GM12873 (cell line): ENCODE measurements around the gene CSF2RB.

Source experiments
- CTCF ChIP-seq: IDR thresholded peaks from 2 replicates; pipeline ENCODE4 v1.5.1; 2012; ENCODE audit warnings: low read depth, mild to moderate bottlenecking, moderate library complexity, low read length, control low read depth; ENCODE audit not compliant: insufficient read depth; ENCODE audit errors: missing control alignments

Gene CSF2RB

GRCh38 chr22:36963302-36963701, 49.9 kb downstream of the CSF2RB start:
- TF ChIP-seq CTCF: no peak

- TF ChIP-seq CTCF: no peak
Measured at GRCh38 chr22:36964106-36964505, 50.7 kb downstream of the CSF2RB start.

- no peak for TF ChIP-seq CTCF
Measured at GRCh38 chr22:36965696-36966095, 52.3 kb downstream of the CSF2RB start.

- no peak for TF ChIP-seq CTCF
Measured at GRCh38 chr22:36966851-36967540, 53.6 kb downstream of the CSF2RB start.

GRCh38 chr22:36968249-36968964, 55.0 kb downstream of the CSF2RB start:
- TF ChIP-seq CTCF: no peak

- TF ChIP-seq CTCF: no peak
Measured at GRCh38 chr22:36971341-36972125, 58.1 kb downstream of the CSF2RB start.

- TF ChIP-seq CTCF: no peak
Measured at GRCh38 chr22:36976606-36977005, 63.2 kb downstream of the CSF2RB start.
